Uterine smooth muscle cell (primary cell): Measurements from ENCODE around the gene TMEM192. TPM values are rescaled to one million over a fixed set of nuclear protein-coding genes. Genes with fewer than 3 reads are reported as not detected.

ENCODE experiments used
- total RNA-seq: library from RNA; depleted of rRNA; stranded (reverse); fragments of >200 nt; gene quantifications from 2 replicates; pipeline ENCODE4 v1.2.3, GENCODE V29; 2014

TMEM192 gene
- total RNA-seq: 6.5 and 7.9 TPM in 2 replicates

DNA sequence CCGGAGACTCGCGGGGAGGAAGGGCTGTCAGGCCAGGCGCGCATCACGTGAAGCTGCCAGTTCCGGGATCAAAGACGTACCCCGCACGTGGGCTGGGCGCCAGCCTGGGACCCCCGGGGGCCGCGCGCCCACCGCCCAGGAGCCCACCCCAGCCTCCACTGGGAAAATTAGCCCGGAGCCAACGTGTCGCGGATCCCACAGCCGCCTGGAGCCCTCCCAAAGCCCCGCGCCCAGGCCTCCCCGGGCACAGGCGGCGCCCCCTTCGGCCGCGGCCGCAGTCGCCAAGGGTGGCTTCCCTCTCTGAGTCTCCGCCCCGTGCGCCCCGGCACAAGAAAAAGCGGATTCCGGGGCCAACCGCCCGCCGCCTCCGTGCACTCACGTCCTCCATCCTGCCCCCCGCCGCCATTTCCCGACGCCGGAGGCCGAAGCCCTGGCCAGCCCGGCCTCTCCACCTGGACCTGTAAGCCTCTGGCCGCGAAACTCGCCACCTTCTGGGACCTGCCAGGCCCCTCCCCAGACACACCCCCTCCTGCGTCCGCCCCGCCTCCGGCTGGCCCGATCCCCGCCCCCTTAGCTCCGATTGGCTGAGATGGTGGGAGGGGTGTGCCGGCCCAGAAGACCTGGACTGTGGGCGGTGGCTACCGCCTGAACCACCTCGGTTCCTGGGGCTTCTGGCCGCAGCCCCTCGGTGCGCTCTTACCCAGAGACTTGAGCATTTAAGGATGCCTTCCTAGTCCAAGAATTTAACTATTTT, at the start of gene TMEM192:
TMEM192 (minus strand) TSS at position 493 of the 754 bp plus-strand sequence; CDS start at position 406, 87 bp downstream.

DNA sequence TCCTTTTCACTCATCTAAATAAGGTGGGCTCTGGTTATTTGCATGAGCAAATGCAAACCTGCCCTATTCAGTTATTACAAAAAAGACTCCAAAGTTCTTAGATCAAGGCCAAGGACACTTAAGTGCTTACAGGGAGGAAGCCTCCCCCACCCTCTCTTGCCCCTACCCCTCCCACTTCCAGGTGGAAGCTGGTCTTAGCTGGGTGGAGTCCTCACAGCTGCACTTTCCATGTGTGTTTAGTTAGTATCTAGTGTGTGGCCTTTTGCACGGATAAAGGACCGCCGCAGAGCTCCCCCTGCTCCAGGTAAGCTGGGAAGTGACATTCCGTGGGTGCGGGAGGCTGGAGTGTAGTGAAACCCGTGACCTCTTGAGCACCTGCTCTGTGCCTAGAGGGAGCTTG, 59.0 kb downstream of the TMEM192 start, which contains the start of gene TRIM75:
TRIM75 (plus strand) TSS at position 222 of the 400 bp plus-strand sequence. CDS start 5,282 bp downstream, outside the sequence.

DNA sequence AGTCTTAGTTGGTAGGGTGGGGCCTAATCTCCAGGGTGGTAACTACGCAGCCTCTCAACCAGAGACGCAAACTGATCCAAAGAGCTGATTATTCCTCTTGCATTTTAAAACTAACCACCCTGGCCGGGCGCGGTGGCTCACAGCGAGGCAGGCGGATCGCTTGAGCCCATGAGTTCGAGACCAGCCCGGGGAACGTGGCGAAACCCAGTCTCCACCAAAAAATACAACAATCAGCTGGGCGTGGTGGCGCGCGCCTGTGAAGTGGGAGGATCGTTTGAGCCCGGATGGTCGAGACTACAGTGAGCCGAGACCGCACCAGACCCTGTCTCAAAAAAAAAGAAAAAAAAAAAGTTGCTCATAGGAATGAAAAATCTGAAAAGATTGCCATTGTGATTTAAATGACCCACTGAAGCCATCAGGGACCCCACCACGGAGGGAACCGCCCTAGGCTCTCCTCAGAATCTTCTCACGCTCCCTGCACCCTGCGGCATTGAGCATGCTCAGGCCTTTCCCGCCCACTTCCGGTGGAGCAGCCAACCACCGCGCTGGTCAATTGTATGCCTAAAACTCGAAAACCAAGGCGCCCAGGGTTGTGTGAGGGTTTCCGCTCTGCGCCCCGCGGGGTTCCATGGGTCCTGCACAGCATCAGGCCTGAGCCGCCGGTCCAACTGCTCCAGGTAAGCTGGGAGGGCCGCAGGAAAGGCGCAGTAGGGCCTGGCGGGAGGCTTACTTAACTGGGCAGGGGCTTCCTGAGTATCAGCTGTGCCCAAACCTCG, 81.0 kb downstream of the TMEM192 start, which contains the start of gene TRIM60:
TRIM60 (plus strand) TSS at position 564 of the 776 bp plus-strand sequence. CDS start 8,074 bp downstream, outside the sequence.

Other genes with a start within 250 kb of the TMEM192 start
- gene APELA, start 235.7 kb downstream of the TMEM192 start, total RNA-seq: not detected in 2 replicates
- 1.5 and 2.7 TPM in 2 replicates for gene TRIM61, start 135.2 kb downstream of the TMEM192 start, total RNA-seq
- gene TRIM60, start 80.9 kb downstream of the TMEM192 start, total RNA-seq: not detected in 2 replicates
- gene TRIM75, start 59.0 kb downstream of the TMEM192 start, total RNA-seq: not detected in 2 replicates
- gene KLHL2, start 94.7 kb upstream of the TMEM192 start, total RNA-seq: 23.4 and 28.4 TPM in 2 replicates
- 424 and 636 TPM in 2 replicates for gene MSMO1, start 214.8 kb upstream of the TMEM192 start, total RNA-seq